Dedifferentiated amniotic fluid mesenchymal stem cell (primary cell): ENCODE results near the gene AIG1.

Experiments used
- DNase-seq: peaks from one replicate; pipeline ENCODE4 v3.0.0-alpha.2; 2016; ENCODE audit errors: extremely low spot score

Gene AIG1

GRCh38 chr6:143363299-143363698 is 302.6 kb downstream of the AIG1 start:
- no peak for DNase-seq

GRCh38 chr6:143368426-143368825 is 307.7 kb downstream of the AIG1 start:
- no peak for DNase-seq

- DNase-seq, result no peak
These were observed 309.3 kb downstream of the AIG1 start for GRCh38 chr6:143369971-143370370.

GRCh38 chr6:143370812-143371370 is 310.2 kb downstream of the AIG1 start:
- DNase-seq, result no peak

- DNase-seq, result no peak
These were observed 311.7 kb downstream of the AIG1 start for GRCh38 chr6:143372199-143372882.

GRCh38 chr6:143374014-143374413 is 313.3 kb downstream of the AIG1 start:
- no peak for DNase-seq

GRCh38 chr6:143375022-143375585 is 314.4 kb downstream of the AIG1 start:
- no peak for DNase-seq

GRCh38 chr6:143376375-143376774 is 315.7 kb downstream of the AIG1 start:
- no peak for DNase-seq

GRCh38 chr6:143376861-143377260 is 316.2 kb downstream of the AIG1 start:
- DNase-seq, result no peak

- DNase-seq, result no peak
These were observed 324.9 kb downstream of the AIG1 start for GRCh38 chr6:143385636-143386035.

- DNase-seq, result no peak
These were observed 329.6 kb downstream of the AIG1 start for GRCh38 chr6:143390278-143390677.
